ENCODE results near the gene SCAMP3.
A peak's percentile ranks its signal among the peaks of the same experiment; 100 is the strongest.

- TF ChIP-seq CTCF (conservative IDR thresholded peaks at IDR 0.05; ENCODE audit: low read length) (peak; percentile 86), EZH2phosphoT487 (IDR thresholded peaks at IDR 0.05; ENCODE audit: borderline replicate concordance) (no peak)
Observed at GRCh38 chr1:155226188-155226909, 35.8 kb downstream of the SCAMP3 start.

Data from Loucy (cell line).